ENCODE results near the gene NRG4.

- no peak for TF ChIP-seq POLR2A (IDR thresholded peaks at IDR 0.05; ENCODE audit: low read length)
- TF ChIP-seq GATA1 (IDR thresholded peaks at IDR 0.05; ENCODE audit: low read depth, low read length): no peak
These were observed 56.5 kb downstream of the NRG4 start for GRCh38 chr15:75955720-75956119.

Data from erythroblast (primary cell).